HCT116 (cell line): ENCODE data around the gene CARD14. TPM values are rescaled to one million over a fixed set of nuclear protein-coding genes. Genes with fewer than 3 reads are reported as not detected.

Experiments used
- ATAC-seq: fragments of 200-7000 bp; cut with Tn5 transposase; 2 replicates; pipeline ENCODE4 v1.9.1; 2020; ENCODE audit warnings: mild to moderate bottlenecking, moderate library complexity
- BruUV-seq: library from RNA; stranded (reverse); fragments of 400-500 nt; replicated peaks from 2 replicates; lab custom pipeline; 2021; lab: Mats Ljungman, UMichigan
- CTCF ChIA-PET: fragments of 300-600 bp; sonication (Branson Sonifier 250); formaldehyde crosslinking; loops from one replicate; lab custom pipeline; 2021; ENCODE audit warnings: antibody characterized with exemption; lab: Charles Lee
- POLR2A ChIA-PET: fragments of 300-600, 350-600 bp; sonication (Branson Sonifier 250); formaldehyde crosslinking; loops from one replicate; lab custom pipeline; 2021; ENCODE audit warnings: antibody characterized with exemption; lab: Charles Lee
- RAD21 ChIA-PET, 2 experiments: fragments of 300-600 bp; sonication (Branson Sonifier 250); formaldehyde crosslinking; loops; one replicate each; lab custom pipeline; 2023; ENCODE audit warnings: low total read pairs in 2 of 2; ENCODE audit not compliant: uncharacterized antibody in 2 of 2, unreplicated experiment in 2 of 2, low non-redundant PET in 1 of 2; lab: Charles Lee
- DNase-seq: peaks from one replicate; pipeline ENCODE4 v3.0.0-alpha.2; 2010; ENCODE audit warnings: low read depth, low spot score
- H2AFZ ChIP-seq: fragments of 200-600 bp; shearing (Covaris generic), sonication (generic); 2 replicates; pipeline ENCODE4 v1.6.1; 2017; ENCODE audit warnings: low read depth, mixed run types, mixed read lengths, antibody characterized with exemption, low read length; ENCODE audit not compliant: poor library complexity, severe bottlenecking
- H3K27ac ChIP-seq: 2 replicates; pipeline ENCODE4 v1.5.1; 2012; ENCODE audit warnings: low read depth, low read length
- H3K27me3 ChIP-seq: fragments of 200-600 bp; sonication (generic); 2 replicates; pipeline ENCODE4 v1.6.1; 2016; ENCODE audit warnings: mixed run types, low read length, mixed read lengths; ENCODE audit not compliant: insufficient read depth
- H3K36me3 ChIP-seq, 2 experiments: fragments of 200-500 bp in 1 of 2; fragments of 200-600 bp in 1 of 2; sonication (Bioruptor generic) in 1 of 2; sonication (generic) in 1 of 2; 2 replicates each; pipeline versions ENCODE4 v1.5.1 to v1.6.1; 2014 to 2016; ENCODE audit warnings: low read length in 2 of 2, inconsistent platforms in 1 of 2, mixed read lengths in 1 of 2, mixed run types in 1 of 2; ENCODE audit not compliant: insufficient read depth in 2 of 2, control insufficient read depth in 1 of 2
- H3K4me1 ChIP-seq, 2 experiments: fragments of 200-600 bp in 1 of 2; sonication (generic) in 1 of 2; 2 replicates each; pipeline versions ENCODE4 v1.5.1 to v1.6.1; 2012 to 2017; ENCODE audit warnings: low read length in 2 of 2, inconsistent platforms in 1 of 2, mild to moderate bottlenecking in 1 of 2, mixed read lengths in 1 of 2, mixed run types in 1 of 2, moderate library complexity in 1 of 2; ENCODE audit not compliant: insufficient read depth in 2 of 2, control insufficient read depth in 1 of 2
- H3K4me2 ChIP-seq: fragments of 200-600 bp; sonication (generic); 2 replicates; pipeline ENCODE4 v1.6.1; 2017; ENCODE audit warnings: mixed run types, low read length, mixed read lengths
- H3K4me3 ChIP-seq, 2 experiments: fragments of 200-600 bp in 1 of 2; sonication (generic) in 1 of 2; replicated peaks in 1 of 2; 2 replicates each; pipeline ENCODE4 v1.5.1; 2011 to 2016; ENCODE audit warnings: low read length in 2 of 2, control low read depth in 1 of 2, low read depth in 1 of 2, mild to moderate bottlenecking in 1 of 2, mixed read lengths in 1 of 2, mixed run types in 1 of 2
- H3K79me2 ChIP-seq: fragments of 200-600 bp; sonication (generic); 2 replicates; pipeline ENCODE4 v1.6.1; 2017; ENCODE audit warnings: mild to moderate bottlenecking, mixed run types, low read length, moderate library complexity, mixed read lengths; ENCODE audit not compliant: insufficient read depth
- H3K9ac ChIP-seq: fragments of 200-600 bp; sonication (generic); 2 replicates; pipeline ENCODE4 v1.6.1; 2016; ENCODE audit warnings: low read length, mixed read lengths
- H3K9me2 ChIP-seq: fragments of 200-600 bp; sonication (generic), shearing (Covaris generic); 2 replicates; pipeline ENCODE4 v1.6.1; 2017; ENCODE audit warnings: mixed run types, mild to moderate bottlenecking, moderate library complexity; ENCODE audit not compliant: insufficient read depth
- H3K9me3 ChIP-seq, 2 experiments: fragments of 200-500 bp in 1 of 2; fragments of 200-600 bp in 1 of 2; sonication (Bioruptor generic) in 1 of 2; sonication (generic) in 1 of 2; 2 replicates each; pipeline ENCODE4 v1.6.1; 2014 to 2017; ENCODE audit warnings: low read length in 2 of 2, mixed read lengths in 2 of 2, inconsistent platforms in 1 of 2, low read depth in 1 of 2, mild to moderate bottlenecking in 1 of 2, mixed run types in 1 of 2, moderate library complexity in 1 of 2; ENCODE audit not compliant: control insufficient read depth in 1 of 2, insufficient read depth in 1 of 2
- H4K20me1 ChIP-seq: fragments of 200-600 bp; sonication (generic), shearing (Covaris generic); 2 replicates; pipeline ENCODE4 v1.6.1; 2017; ENCODE audit warnings: mixed run types, mild to moderate bottlenecking, moderate library complexity; ENCODE audit not compliant: insufficient read depth
- CEBPB ChIP-seq: IDR thresholded peaks from 2 replicates; pipeline ENCODE4 v1.6.1; 2012; ENCODE audit warnings: low read depth
- ELF1 ChIP-seq: IDR thresholded peaks from 2 replicates; pipeline ENCODE4 v1.6.1; 2012; ENCODE audit warnings: low read depth, borderline replicate concordance
- EZH2 ChIP-seq: fragments of 200-600 bp; sonication (generic); IDR thresholded peaks from 2 replicates; pipeline ENCODE4 v1.6.1; 2017; ENCODE audit warnings: antibody characterized with exemption, mixed run types
- EZH2phosphoT487 ChIP-seq: fragments of 200-600 bp; IDR thresholded peaks from 2 replicates; pipeline ENCODE4 v1.6.1; 2018; ENCODE audit warnings: antibody characterized with exemption, borderline replicate concordance
- FOSL1 ChIP-seq: IDR thresholded peaks from 2 replicates; pipeline ENCODE4 v1.6.1; 2012; ENCODE audit warnings: low read depth
- JUND ChIP-seq: IDR thresholded peaks from 2 replicates; pipeline ENCODE4 v1.6.1; 2012
- SP1 ChIP-seq: IDR thresholded peaks from 2 replicates; pipeline ENCODE4 v1.6.1; 2012; ENCODE audit warnings: low read depth
- SRF ChIP-seq: IDR thresholded peaks from 2 replicates; pipeline ENCODE4 v1.6.1; 2012; ENCODE audit warnings: low read depth
- TCF7L2 ChIP-seq: IDR thresholded peaks from 2 replicates; pipeline ENCODE4 v1.7.0; 2011; ENCODE audit warnings: borderline replicate concordance, inconsistent platforms; ENCODE audit not compliant: insufficient read depth, insufficient read length; ENCODE audit errors: extremely low read depth
- YY1 ChIP-seq: IDR thresholded peaks from 2 replicates; pipeline ENCODE4 v1.6.1; 2011; ENCODE audit warnings: low read length, low read depth, moderate library complexity, mild to moderate bottlenecking; ENCODE audit not compliant: insufficient replicate concordance; ENCODE audit errors: extremely low read depth
- ZFX ChIP-seq: fragments of 450-650 bp; IDR thresholded peaks from 2 replicates; pipeline ENCODE4 v1.6.1; 2017
- ZNF274 ChIP-seq: fragments of 200-500 bp; sonication (Bioruptor generic); IDR thresholded peaks from 2 replicates; pipeline ENCODE4 v1.6.1; 2014; ENCODE audit warnings: mild to moderate bottlenecking, low read depth, low read length, inconsistent platforms
- intact Hi-C: fragments of 100-400 bp; cut with micrococcal nuclease; formaldehyde crosslinking; loops from 2 replicates; pipeline ENCODE4 v1.10.0; 2022
- total RNA-seq: library from RNA; stranded (reverse); gene quantifications from one replicate; pipeline ENCODE4 v1.2.1, GENCODE V29; 2021; ENCODE audit not compliant: unreplicated experiment
- TF ChIP-seq, protein P1 (sequence below): IDR thresholded peaks from 2 replicates; pipeline ENCODE4 v1.6.1; 2011; ENCODE audit warnings: mild to moderate bottlenecking, low read length, moderate library complexity; ENCODE audit not compliant: insufficient replicate concordance; ENCODE audit errors: extremely low read depth
- TF ChIP-seq, protein P2 (sequence below): IDR thresholded peaks from 2 replicates; pipeline ENCODE4 v1.6.1; 2012
- TF ChIP-seq, protein P3 (sequence below): IDR thresholded peaks from 2 replicates; pipeline ENCODE4 v1.6.1; 2012; ENCODE audit warnings: low read depth

Gene CARD14
- total RNA-seq, 1 experiment from 2014 or later = 0.25 TPM

DNA sequence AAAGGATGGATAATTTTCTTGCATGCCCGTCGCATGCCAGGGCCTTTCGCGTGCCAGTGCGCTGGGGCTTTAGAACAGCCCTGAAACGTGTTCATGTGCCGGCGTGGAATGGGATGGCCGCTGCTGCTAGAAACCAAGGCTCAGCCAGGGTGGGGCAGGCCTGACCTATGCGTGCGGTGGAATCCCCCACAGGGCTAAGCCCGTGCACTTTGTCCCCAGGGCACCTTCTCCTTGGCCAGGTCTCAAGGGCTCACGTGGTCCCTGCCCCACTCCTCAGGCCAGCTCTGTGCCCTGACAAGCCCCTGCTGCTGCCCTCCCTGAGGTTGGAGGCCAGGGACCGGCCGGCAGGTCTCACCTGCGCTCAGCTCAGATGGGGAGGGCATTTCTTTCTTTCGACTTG is 77.7 kb downstream of the CARD14 start:
- BruUV-seq = no TSS peak
- TF ChIP-seq YY1 (no peak), TCF7L2 (no peak), JUND (no peak), SRF (no peak), CEBPB (no peak), ZNF274 (no peak), ELF1 (no peak), ZFX (no peak), SP1 (no peak), FOSL1 (no peak), EZH2 (no peak), EZH2phosphoT487 (no peak)
- TF ChIP-seq, protein P1, sequence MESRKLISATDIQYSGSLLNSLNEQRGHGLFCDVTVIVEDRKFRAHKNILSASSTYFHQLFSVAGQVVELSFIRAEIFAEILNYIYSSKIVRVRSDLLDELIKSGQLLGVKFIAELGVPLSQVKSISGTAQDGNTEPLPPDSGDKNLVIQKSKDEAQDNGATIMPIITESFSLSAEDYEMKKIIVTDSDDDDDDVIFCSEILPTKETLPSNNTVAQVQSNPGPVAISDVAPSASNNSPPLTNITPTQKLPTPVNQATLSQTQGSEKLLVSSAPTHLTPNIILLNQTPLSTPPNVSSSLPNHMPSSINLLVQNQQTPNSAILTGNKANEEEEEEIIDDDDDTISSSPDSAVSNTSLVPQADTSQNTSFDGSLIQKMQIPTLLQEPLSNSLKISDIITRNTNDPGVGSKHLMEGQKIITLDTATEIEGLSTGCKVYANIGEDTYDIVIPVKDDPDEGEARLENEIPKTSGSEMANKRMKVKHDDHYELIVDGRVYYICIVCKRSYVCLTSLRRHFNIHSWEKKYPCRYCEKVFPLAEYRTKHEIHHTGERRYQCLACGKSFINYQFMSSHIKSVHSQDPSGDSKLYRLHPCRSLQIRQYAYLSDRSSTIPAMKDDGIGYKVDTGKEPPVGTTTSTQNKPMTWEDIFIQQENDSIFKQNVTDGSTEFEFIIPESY = no peak
- TF ChIP-seq, protein P2, sequence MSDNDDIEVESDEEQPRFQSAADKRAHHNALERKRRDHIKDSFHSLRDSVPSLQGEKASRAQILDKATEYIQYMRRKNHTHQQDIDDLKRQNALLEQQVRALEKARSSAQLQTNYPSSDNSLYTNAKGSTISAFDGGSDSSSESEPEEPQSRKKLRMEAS = no peak
- TF ChIP-seq, protein P3, sequence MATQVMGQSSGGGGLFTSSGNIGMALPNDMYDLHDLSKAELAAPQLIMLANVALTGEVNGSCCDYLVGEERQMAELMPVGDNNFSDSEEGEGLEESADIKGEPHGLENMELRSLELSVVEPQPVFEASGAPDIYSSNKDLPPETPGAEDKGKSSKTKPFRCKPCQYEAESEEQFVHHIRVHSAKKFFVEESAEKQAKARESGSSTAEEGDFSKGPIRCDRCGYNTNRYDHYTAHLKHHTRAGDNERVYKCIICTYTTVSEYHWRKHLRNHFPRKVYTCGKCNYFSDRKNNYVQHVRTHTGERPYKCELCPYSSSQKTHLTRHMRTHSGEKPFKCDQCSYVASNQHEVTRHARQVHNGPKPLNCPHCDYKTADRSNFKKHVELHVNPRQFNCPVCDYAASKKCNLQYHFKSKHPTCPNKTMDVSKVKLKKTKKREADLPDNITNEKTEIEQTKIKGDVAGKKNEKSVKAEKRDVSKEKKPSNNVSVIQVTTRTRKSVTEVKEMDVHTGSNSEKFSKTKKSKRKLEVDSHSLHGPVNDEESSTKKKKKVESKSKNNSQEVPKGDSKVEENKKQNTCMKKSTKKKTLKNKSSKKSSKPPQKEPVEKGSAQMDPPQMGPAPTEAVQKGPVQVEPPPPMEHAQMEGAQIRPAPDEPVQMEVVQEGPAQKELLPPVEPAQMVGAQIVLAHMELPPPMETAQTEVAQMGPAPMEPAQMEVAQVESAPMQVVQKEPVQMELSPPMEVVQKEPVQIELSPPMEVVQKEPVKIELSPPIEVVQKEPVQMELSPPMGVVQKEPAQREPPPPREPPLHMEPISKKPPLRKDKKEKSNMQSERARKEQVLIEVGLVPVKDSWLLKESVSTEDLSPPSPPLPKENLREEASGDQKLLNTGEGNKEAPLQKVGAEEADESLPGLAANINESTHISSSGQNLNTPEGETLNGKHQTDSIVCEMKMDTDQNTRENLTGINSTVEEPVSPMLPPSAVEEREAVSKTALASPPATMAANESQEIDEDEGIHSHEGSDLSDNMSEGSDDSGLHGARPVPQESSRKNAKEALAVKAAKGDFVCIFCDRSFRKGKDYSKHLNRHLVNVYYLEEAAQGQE = no peak
- RAD21 ChIA-PET = no interaction called here

More for the DNA sequence above, 77.7 kb downstream of the CARD14 start:
- Histone ChIP-seq H3K9me2 (no peaks in the 10 kb centered on the region), H3K4me1 (peaks cover 0 to 6% of the 10 kb centered on the region in 2 experiments; a peak in 2 of 4 replicates), H3K27me3 (no peaks in the 10 kb centered on the region), H3K27ac (no peak overlapping the region), H3K4me3 (no peak overlapping the region), H3K79me2 (no peaks in the 10 kb centered on the region), H2AFZ (no peak overlapping the region), H3K4me2 (no peak overlapping the region), H3K36me3 (no peaks in the 10 kb centered on the region), H4K20me1 (no peaks in the 10 kb centered on the region), H3K9me3 (no peaks in the 10 kb centered on the region), H3K9ac (no peak overlapping the region)
- ChIA-PET CTCF (no interaction called here), POLR2A (no interaction called here)
- no peak for DNase-seq
- intact Hi-C loops = no loop called here
- no peak for ATAC-seq
